Astrocyte (in vitro differentiated cells and primary cell): ENCODE data around the gene C1orf35. TPM values are rescaled to one million over a fixed set of nuclear protein-coding genes. Genes with fewer than 3 reads are reported as not detected.

Source experiments
- DNase-seq: peaks from one replicate; pipeline ENCODE4 v3.0.0-alpha.2; 2010; ENCODE audit warnings: low read depth
- FAIRE-seq: peaks from 2 replicates; lab custom pipeline; 2011; peaks lifted over from hg19 to GRCh38; lab: Jason Lieb, UNC
- H2AFZ ChIP-seq: 2 replicates; pipeline ENCODE4 v1.6.0; 2012; ENCODE audit warnings: low read depth, low read length, inconsistent platforms
- H3K27ac ChIP-seq: 2 replicates; pipeline ENCODE4 v1.5.1; 2011; ENCODE audit warnings: low read depth, low read length, inconsistent platforms
- H3K27me3 ChIP-seq: 2 replicates; pipeline ENCODE4 v1.6.0; 2011; ENCODE audit warnings: low read length, inconsistent platforms; ENCODE audit not compliant: insufficient read depth
- H3K36me3 ChIP-seq: 2 replicates; pipeline ENCODE4 v1.5.1; 2011; ENCODE audit warnings: low read length, inconsistent platforms; ENCODE audit not compliant: insufficient read depth
- H3K4me1 ChIP-seq: 2 replicates; pipeline ENCODE4 v1.5.1; 2011; ENCODE audit warnings: low read length, inconsistent platforms; ENCODE audit not compliant: insufficient read depth
- H3K4me2 ChIP-seq: 2 replicates; pipeline ENCODE4 v1.6.0; 2012; ENCODE audit warnings: low read length, inconsistent platforms
- H3K4me3 ChIP-seq: 2 replicates; pipeline ENCODE4 v1.5.1; 2011; ENCODE audit warnings: low read depth, mild to moderate bottlenecking, low read length, inconsistent platforms; ENCODE audit not compliant: insufficient read depth
- H3K79me2 ChIP-seq: 2 replicates; pipeline ENCODE4 v1.6.0; 2012; ENCODE audit warnings: mild to moderate bottlenecking, low read length, inconsistent platforms; ENCODE audit not compliant: insufficient read depth
- H3K9ac ChIP-seq: 2 replicates; pipeline ENCODE4 v1.6.0; 2012; ENCODE audit warnings: mild to moderate bottlenecking, low read length, inconsistent platforms
- H3K9me3 ChIP-seq: 2 replicates; pipeline ENCODE4 v1.5.1; 2012; ENCODE audit warnings: low read depth, mild to moderate bottlenecking, low read length, inconsistent platforms; ENCODE audit not compliant: insufficient read depth
- H4K20me1 ChIP-seq: 2 replicates; pipeline ENCODE4 v1.6.0; 2012; ENCODE audit warnings: low read length, inconsistent platforms; ENCODE audit not compliant: insufficient read depth
- H3K27ac Mint-ChIP-seq: one replicate; pipeline ENCODE4 v1.8.0; 2021; ENCODE audit warnings: mild to moderate bottlenecking, mixed read lengths; ENCODE audit not compliant: unreplicated experiment
- H3K27me3 Mint-ChIP-seq: one replicate; pipeline ENCODE4 v1.8.0; 2021; ENCODE audit warnings: low read depth, mixed read lengths; ENCODE audit not compliant: unreplicated experiment
- H3K36me3 Mint-ChIP-seq: one replicate; pipeline ENCODE4 v1.8.0; 2021; ENCODE audit warnings: low read depth, mixed read lengths; ENCODE audit not compliant: unreplicated experiment
- H3K4me1 Mint-ChIP-seq: one replicate; pipeline ENCODE4 v1.8.0; 2021; ENCODE audit warnings: low read depth, mixed read lengths; ENCODE audit not compliant: unreplicated experiment
- H3K4me3 Mint-ChIP-seq: one replicate; pipeline ENCODE4 v1.8.0; 2021; ENCODE audit warnings: mild to moderate bottlenecking, moderate library complexity, mixed read lengths; ENCODE audit not compliant: unreplicated experiment
- H3K9me3 Mint-ChIP-seq: one replicate; pipeline ENCODE4 v1.8.0; 2021; ENCODE audit warnings: mild to moderate bottlenecking, mixed read lengths; ENCODE audit not compliant: unreplicated experiment
- CTCF ChIP-seq: IDR thresholded peaks from 2 replicates; pipeline ENCODE4 v1.5.1; 2011; ENCODE audit warnings: low read depth, mild to moderate bottlenecking, inconsistent platforms, low read length, moderate library complexity; ENCODE audit not compliant: insufficient read depth
- EZH2 ChIP-seq: IDR thresholded peaks from 2 replicates; pipeline ENCODE4 v1.6.1; 2012; ENCODE audit warnings: mild to moderate bottlenecking, low read length, inconsistent platforms; ENCODE audit not compliant: insufficient read depth
- total RNA-seq: library from RNA; stranded (reverse); gene quantifications from 2 replicates; pipeline ENCODE4 v1.2.1, GENCODE V29; 2021

C1orf35 gene
- total RNA-seq, 1 donor from 2014 or later, result 21.8 TPM

- H3K79me2 ChIP-seq, result peaks cover 33% of the 10 kb centered on the region
- FAIRE-seq (no peak), DNase-seq (peak; percentile 74)
- H2AFZ ChIP-seq, result no peak overlapping the region
- H3K36me3 Mint-ChIP-seq, result peaks cover 4% of the 10 kb centered on the region
- no peaks in the 10 kb centered on the region for H3K9me3 Mint-ChIP-seq
- no peaks in the 10 kb centered on the region for H3K9me3 ChIP-seq
- H3K4me2 ChIP-seq, result peak overlapping the region; percentile 25
- H3K27me3 ChIP-seq, result no peaks in the 10 kb centered on the region
- no peak overlapping the region for H3K4me3 ChIP-seq
- H3K27ac ChIP-seq, result no peak overlapping the region
- H3K27me3 Mint-ChIP-seq, result no peaks in the 10 kb centered on the region
- no peak overlapping the region for H3K27ac Mint-ChIP-seq
- peaks cover 2% of the 10 kb centered on the region for H3K4me1 Mint-ChIP-seq
- H3K9ac ChIP-seq, result peak overlapping the region; percentile 27
- H3K36me3 ChIP-seq, result peaks cover 5% of the 10 kb centered on the region
- no peak overlapping the region for H3K4me3 Mint-ChIP-seq
- peaks cover 45% of the 10 kb centered on the region for H4K20me1 ChIP-seq
- TF ChIP-seq CTCF, result no peak
- no peak for TF ChIP-seq EZH2
- peaks cover 22% of the 10 kb centered on the region for H3K4me1 ChIP-seq
Observed at GRCh38 chr1:228150461-228151179, 47.5 kb upstream of the C1orf35 start.

- Mint-ChIP-seq H3K27ac (no peak overlapping the region), H3K4me1 (peaks cover 2% of the 10 kb centered on the region), H3K4me3 (no peak overlapping the region), H3K9me3 (no peaks in the 10 kb centered on the region), H3K36me3 (peaks cover 4% of the 10 kb centered on the region), H3K27me3 (no peaks in the 10 kb centered on the region)
- no peaks in the 10 kb centered on the region for H3K27me3 ChIP-seq
- no peak overlapping the region for H3K27ac ChIP-seq
- FAIRE-seq, result no peak
- peaks cover 6% of the 10 kb centered on the region for H3K36me3 ChIP-seq
- peaks cover 38% of the 10 kb centered on the region for H3K79me2 ChIP-seq
- peak overlapping the region; percentile 23 for H3K9ac ChIP-seq
- no peak for TF ChIP-seq EZH2
- no peak for TF ChIP-seq CTCF
- no peak overlapping the region for H2AFZ ChIP-seq
- no peak for DNase-seq
- peaks cover 51% of the 10 kb centered on the region for H4K20me1 ChIP-seq
- peak overlapping the region; percentile 25 for H3K4me2 ChIP-seq
- H3K4me1 ChIP-seq, result peaks cover 22% of the 10 kb centered on the region
- H3K4me3 ChIP-seq, result no peak overlapping the region
- no peaks in the 10 kb centered on the region for H3K9me3 ChIP-seq
Observed at GRCh38 chr1:228150120-228150460, 47.0 kb upstream of the C1orf35 start.
